Endodermal cell (in vitro differentiated cells): Measurements from ENCODE around the gene CAMK2A. TPM values are rescaled to one million over a fixed set of nuclear protein-coding genes. Genes with fewer than 3 reads are reported as not detected.

Experiments used
- DNase-seq: peaks from one replicate; pipeline ENCODE4 v3.0.0-alpha.2; 2017
- H3K27ac ChIP-seq: 2 replicates; pipeline ENCODE4 v1.5.1; 2013; ENCODE audit warnings: mild to moderate bottlenecking, low read depth, low read length, moderate library complexity
- H3K27me3 ChIP-seq: 2 replicates; pipeline ENCODE4 v1.6.1; 2013; ENCODE audit warnings: mild to moderate bottlenecking, low read length, moderate library complexity; ENCODE audit not compliant: insufficient read depth, control insufficient read depth, poor library complexity, severe bottlenecking
- H3K36me3 ChIP-seq: 2 replicates; pipeline ENCODE4 v1.7.0; 2013; ENCODE audit warnings: mild to moderate bottlenecking, low read length, moderate library complexity; ENCODE audit not compliant: control insufficient read depth, insufficient read depth
- H3K4me1 ChIP-seq: one replicate; pipeline ENCODE4 v1.7.0; 2013; ENCODE audit warnings: low read length; ENCODE audit not compliant: control insufficient read depth, insufficient read depth
- H3K4me3 ChIP-seq: 2 replicates; pipeline ENCODE4 v1.5.1; 2013; ENCODE audit warnings: mild to moderate bottlenecking, low read length, moderate library complexity
- H3K9ac ChIP-seq: 2 replicates; pipeline ENCODE4 v1.6.1; 2013; ENCODE audit warnings: mild to moderate bottlenecking, low read length, moderate library complexity; ENCODE audit not compliant: poor library complexity, severe bottlenecking; ENCODE audit errors: extremely low read depth
- H3K9me3 ChIP-seq: 2 replicates; pipeline ENCODE4 v1.6.1; 2013; ENCODE audit warnings: mild to moderate bottlenecking, low read length, moderate library complexity; ENCODE audit not compliant: control insufficient read depth
- H3K27ac Mint-ChIP-seq: 2 replicates; pipeline ENCODE4 v1.8.0; 2020; ENCODE audit warnings: mixed read lengths
- H3K27me3 Mint-ChIP-seq: 2 replicates; pipeline ENCODE4 v1.8.0; 2021; ENCODE audit warnings: mild to moderate bottlenecking, mixed read lengths; ENCODE audit not compliant: insufficient read depth
- H3K36me3 Mint-ChIP-seq: 2 replicates; pipeline ENCODE4 v1.8.0; 2020; ENCODE audit warnings: low read depth, mixed read lengths
- H3K4me1 Mint-ChIP-seq: 2 replicates; pipeline ENCODE4 v1.8.0; 2020; ENCODE audit warnings: mixed read lengths
- H3K4me3 Mint-ChIP-seq: 2 replicates; pipeline ENCODE4 v1.8.0; 2020; ENCODE audit warnings: mild to moderate bottlenecking, moderate library complexity, mixed read lengths
- H3K9me3 Mint-ChIP-seq: 2 replicates; pipeline ENCODE4 v1.8.0; 2020; ENCODE audit warnings: mild to moderate bottlenecking, mixed read lengths
- CTCF ChIP-seq: fragments of 200-600 bp; sonication (generic); conservative IDR thresholded peaks from 2 replicates; pipeline ENCODE4 v1.5.0; 2021; ENCODE audit warnings: antibody characterized with exemption, mild to moderate bottlenecking
- WGBS, 2 experiments: methylation state at CpG; one replicate each; pipeline versions ENCODE4 v1.1.5 to v1.1.7; 2013; ENCODE audit warnings: missing lambda C conversion rate in 2 of 2, mixed read lengths in 1 of 2; ENCODE audit not compliant: insufficient coverage in 1 of 2, insufficient read length in 1 of 2; 5-methylcytosine and 5-hydroxymethylcytosine counted together
- total RNA-seq, 2 donors: library from RNA; stranded (reverse); fragmentation: NEBNext Ultra II Directional in 1 of 2; extraction: Animal tissue kit (Norgen Biotek cat#: 25700) in 1 of 2; gene quantifications; 2 replicates in 1 of 2; 3 replicates in 1 of 2; pipeline ENCODE4 v1.2.1, GENCODE V29; 2021

Gene CAMK2A
- total RNA-seq, 2 donors from 2014 or later = 0.31 to 0.49 TPM

- no peaks in the 10 kb centered on the region for H3K36me3 Mint-ChIP-seq
Measured at GRCh38 chr5:150196514-150196913, 93.1 kb downstream of the CAMK2A start.

DNA sequence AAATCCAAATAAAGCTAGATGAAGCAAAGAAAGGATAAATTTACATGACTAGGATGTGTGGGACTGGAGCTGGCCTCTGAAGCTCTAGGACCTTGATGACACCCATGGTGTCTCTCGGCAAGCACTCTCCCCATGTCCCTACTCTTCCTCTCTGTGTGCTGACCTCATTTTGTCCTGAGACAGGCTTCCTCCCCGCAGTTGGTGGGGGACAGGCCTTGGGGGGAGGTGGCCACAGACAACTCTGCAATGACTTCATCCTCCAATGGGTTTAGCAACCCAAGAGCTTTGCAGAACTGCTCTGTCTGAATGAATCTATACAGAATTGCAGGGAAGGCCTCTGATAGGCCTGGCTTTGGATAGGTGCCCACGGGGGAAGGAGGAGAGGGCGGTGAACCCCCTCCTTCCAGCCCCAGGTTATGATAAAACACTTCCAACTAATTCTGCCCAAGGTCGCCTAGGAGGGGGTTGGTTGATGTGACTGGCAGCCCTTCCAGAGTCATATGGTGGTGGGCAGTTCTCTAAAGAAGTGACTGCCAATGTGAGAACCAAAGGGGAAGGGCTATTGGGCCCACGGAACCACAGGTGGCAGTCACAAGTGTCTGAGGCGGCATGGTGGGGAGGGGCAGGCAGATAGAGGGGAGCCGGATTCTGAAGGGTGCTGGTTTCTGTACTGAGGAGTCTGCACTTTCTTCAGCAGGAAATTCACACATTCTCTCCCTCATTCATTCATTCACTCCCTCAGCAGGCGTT lies 93.7 kb downstream of the CAMK2A start:
- DNase-seq = no peak
- H3K36me3 Mint-ChIP-seq = no peaks in the 10 kb centered on the region
- H3K36me3 ChIP-seq = no peaks in the 10 kb centered on the region
- H3K27me3 ChIP-seq = peaks cover 38% of the 10 kb centered on the region
- no peaks in the 10 kb centered on the region for H3K9me3 Mint-ChIP-seq
- H3K4me3 Mint-ChIP-seq = no peak overlapping the region
- TF ChIP-seq CTCF = no peak
- H3K4me3 ChIP-seq = no peak overlapping the region
- peaks cover 72% of the 10 kb centered on the region for H3K27me3 Mint-ChIP-seq
- no peak overlapping the region for H3K27ac ChIP-seq
- no peak overlapping the region for H3K9ac ChIP-seq
- no peak overlapping the region for H3K27ac Mint-ChIP-seq
- H3K9me3 ChIP-seq = no peaks in the 10 kb centered on the region
- peaks cover 2% of the 10 kb centered on the region for H3K4me1 Mint-ChIP-seq
- WGBS, 2 experiments = 83 to 93% methylated on average over 2 to 9 of the region's 9 CpGs
- no peaks in the 10 kb centered on the region for H3K4me1 ChIP-seq

More at GRCh38 chr5:150196514-150196913, 93.1 kb downstream of the CAMK2A start:
- TF ChIP-seq CTCF = no peak
- H3K9me3 ChIP-seq = no peaks in the 10 kb centered on the region
- H3K27me3 ChIP-seq = peaks cover 32% of the 10 kb centered on the region
- no peaks in the 10 kb centered on the region for H3K36me3 ChIP-seq
- H3K27ac ChIP-seq = no peak overlapping the region
- peaks cover 2% of the 10 kb centered on the region for H3K4me1 Mint-ChIP-seq
- H3K27ac Mint-ChIP-seq = no peak overlapping the region
- H3K4me3 Mint-ChIP-seq = no peak overlapping the region
- no peaks in the 10 kb centered on the region for H3K4me1 ChIP-seq
- DNase-seq = no peak
- 95% methylated on average over 5 of the region's 5 CpGs; no CpG with 5 or more reads in 1 of the 2 experiments for WGBS, 2 experiments
- no peak overlapping the region for H3K9ac ChIP-seq
- H3K9me3 Mint-ChIP-seq = no peaks in the 10 kb centered on the region
- no peak overlapping the region for H3K4me3 ChIP-seq
- peaks cover 66% of the 10 kb centered on the region for H3K27me3 Mint-ChIP-seq

GRCh38 chr5:150192462-150192861 lies 97.1 kb downstream of the CAMK2A start:
- TF ChIP-seq CTCF = no peak
- Histone ChIP-seq H3K9me3 (no peaks in the 10 kb centered on the region), H3K27ac (no peak overlapping the region), H3K36me3 (no peaks in the 10 kb centered on the region), H3K4me3 (no peak overlapping the region), H3K4me1 (no peaks in the 10 kb centered on the region), H3K27me3 (peaks cover 62% of the 10 kb centered on the region), H3K9ac (no peak overlapping the region)
- WGBS, 2 experiments = 79 to 92% methylated on average over 2 to 4 of the region's 4 CpGs
- H3K27me3 Mint-ChIP-seq = peaks cover 80% of the 10 kb centered on the region
- peaks cover 2% of the 10 kb centered on the region for H3K4me1 Mint-ChIP-seq
- H3K36me3 Mint-ChIP-seq = no peaks in the 10 kb centered on the region
- no peak overlapping the region for H3K27ac Mint-ChIP-seq
- no peak overlapping the region for H3K4me3 Mint-ChIP-seq
- DNase-seq = no peak
- no peaks in the 10 kb centered on the region for H3K9me3 Mint-ChIP-seq
